ENCODE data around the gene UBE2M.
A peak's percentile ranks its signal among the peaks of the same experiment; 100 is the strongest.

Gene UBE2M

DNA sequence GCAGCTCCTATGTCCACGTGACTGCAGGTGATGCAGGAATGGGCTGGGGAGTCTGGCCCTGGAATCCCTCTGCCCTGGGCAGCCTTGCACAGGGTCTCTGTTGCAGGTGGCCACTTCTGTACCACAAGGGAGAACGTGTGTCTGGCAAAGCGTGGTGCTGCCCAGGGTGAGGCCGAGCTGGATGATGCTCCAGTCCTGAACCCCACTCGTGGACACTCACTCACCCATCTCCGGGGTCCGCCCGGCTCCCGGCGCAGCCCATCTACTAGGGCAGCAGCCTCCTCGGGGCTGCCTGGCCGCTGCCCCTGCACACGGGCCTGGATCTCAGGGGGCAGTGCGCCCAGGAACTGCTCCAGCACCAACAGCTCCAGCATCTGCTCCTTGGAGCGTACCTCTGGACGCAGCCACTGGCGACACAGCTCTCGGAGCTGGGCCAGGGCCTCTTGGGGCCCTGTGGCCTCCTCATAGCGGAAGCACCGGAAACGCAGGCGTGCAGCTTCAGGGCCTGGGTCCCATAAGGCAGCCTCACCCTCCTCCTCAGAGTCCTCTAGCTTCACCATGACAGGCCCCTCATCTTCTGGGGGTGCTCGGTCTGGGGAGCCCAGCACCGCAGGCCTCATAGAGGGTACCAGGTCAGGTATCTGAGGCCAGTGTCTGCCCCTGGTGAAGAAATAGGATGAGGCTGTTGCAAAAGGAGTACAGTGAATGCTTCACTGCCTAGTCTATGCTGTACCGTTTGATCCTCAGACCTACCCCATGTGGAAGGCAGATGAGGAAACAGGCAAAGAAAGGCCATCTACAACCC is 12.6 kb upstream of the UBE2M start:
- no peak for FAIRE-seq

DNA sequence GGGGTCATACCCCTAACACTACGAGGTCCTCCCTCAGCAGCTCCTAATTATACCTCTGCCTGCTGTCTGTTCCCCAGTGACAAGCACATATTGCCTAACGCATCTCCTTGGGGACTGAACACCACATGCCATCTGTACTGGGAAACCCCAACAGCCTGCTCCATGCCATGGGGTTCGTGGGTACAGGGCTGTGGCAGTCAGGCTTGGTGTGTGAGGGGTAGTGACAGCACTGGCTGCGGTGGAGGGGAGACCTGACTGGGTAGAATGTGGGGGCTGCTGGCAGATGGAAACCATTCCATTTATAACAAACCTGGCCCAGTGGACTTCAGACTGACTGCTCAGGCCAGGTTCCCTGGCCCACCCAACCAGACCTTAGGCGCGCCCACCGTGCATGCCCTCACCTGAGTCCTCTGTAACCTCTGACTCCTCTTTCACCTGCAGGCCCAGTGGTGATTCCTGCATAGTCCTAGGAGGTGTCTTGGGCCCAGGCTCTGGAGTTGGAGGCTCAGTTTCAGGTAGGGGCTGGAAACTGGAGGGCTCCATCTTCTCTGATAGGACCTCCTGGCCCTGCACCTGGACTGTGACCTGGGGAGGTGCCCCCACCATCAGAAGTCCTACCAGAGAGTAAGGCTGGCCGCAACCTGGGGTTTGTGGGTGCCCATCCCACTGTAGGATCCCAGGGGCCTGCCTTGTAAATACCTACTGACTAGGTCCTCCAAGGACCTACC is 11.7 kb upstream of the UBE2M start:
- FAIRE-seq: no peak

DNA sequence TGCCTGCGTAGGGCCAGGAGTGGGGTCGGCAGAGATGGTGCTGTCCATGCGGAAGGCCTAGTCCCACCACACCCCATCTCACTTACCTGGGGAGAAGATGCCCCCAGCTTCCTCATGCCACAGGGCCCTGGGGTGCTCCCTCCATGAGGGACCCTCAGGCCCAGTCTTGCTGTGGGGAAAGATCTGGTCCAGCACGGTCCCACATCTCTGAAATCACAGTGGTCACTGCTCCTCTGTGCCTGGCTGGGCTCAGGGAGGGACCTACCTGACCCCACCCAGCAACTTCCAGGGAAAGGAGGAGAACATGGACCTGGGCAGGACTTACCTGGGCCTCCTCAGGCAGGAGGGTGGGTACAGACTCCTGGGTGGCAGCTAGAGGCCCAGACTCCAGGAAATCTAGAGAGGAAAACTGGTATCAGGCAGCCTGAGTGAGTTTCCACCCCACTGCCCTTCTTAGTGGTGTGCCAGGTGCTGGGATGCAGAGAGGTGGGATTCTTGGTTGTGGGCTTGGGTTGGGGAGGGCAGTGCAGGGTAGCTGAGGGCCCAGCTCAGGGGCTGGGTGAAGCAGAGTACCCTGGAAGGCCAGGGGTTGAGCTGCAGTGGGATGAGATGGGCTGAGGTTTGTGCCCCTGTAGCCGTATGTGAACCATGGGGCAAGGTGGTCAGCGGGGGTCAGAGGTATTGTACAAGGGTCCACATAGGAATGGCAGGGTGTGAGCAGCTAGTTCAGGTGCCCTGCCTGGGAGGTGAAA is 11.0 kb upstream of the UBE2M start:
- no peak for FAIRE-seq

DNA sequence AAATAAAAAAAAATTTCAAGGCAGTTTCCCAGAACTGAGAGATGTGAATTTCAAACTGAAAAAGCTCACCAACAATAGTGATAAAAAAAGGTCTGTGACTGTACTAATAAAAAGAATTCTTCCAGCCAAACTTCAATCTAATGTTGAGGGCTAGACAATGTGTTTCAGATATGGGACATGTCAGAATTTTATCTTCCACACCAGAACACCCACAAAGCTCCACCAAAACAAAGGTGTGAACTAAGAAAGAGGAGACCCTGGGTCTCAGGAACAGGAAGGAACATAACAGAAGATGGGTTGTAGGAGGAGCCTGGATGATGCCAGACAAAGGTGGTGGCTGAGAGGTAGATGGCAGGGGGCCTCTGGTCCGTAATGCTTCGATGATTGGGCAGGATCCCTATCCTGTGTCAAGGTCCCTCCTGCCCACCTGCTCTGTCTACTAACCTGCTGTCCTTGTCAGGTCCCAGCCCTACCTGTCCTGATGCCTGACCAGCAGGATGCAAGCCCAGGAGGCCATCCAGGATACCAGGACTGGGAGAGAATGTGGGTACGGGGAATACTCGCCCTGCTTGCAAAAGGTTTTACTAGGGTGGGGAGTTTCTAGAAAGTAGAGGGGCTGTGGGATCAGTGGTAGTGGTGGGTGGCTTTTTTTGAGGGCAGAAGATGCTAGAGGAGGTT is 10.2 kb upstream of the UBE2M start:
- no peak for FAIRE-seq

DNA sequence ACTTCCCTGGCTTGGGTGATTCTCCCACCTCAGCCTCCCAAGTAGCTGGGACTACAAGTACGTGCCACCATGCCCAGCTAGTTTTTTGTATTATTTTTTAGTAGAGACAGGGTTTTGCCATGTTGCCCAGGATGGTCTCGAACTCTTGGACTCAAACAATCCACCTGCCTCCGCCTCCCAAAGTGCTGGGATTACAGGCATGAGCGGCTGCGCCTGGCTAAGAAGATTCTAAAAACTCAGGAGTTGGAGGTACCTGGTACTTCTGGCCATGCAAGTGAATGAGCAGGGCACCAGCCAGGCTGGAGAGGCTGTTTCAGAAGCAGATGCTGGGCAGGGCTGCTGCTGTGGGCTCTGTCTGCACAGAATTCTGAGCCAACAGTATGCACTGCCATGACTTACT is 8.6 kb upstream of the UBE2M start:
- FAIRE-seq: no peak

DNA sequence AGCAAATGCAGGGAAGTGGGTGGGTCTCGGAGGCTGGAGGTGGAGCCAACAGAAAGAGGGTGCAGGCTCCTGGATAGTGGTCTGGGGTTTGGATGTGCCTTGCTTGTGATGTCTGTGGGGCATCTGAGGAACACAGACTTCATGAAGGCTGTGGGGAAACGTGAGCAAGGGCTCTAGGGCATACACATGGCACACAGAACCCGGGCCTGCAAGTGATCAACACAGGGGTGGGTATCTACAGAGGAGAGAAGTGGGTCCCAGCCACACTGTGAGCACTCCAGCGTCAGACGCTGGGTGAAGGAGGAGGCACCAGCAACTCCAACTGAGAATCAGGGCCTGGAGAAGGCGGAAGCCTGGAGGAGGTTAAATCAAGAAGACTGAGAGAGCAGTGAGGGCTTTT is 5.4 kb upstream of the UBE2M start:
- FAIRE-seq: no peak

DNA sequence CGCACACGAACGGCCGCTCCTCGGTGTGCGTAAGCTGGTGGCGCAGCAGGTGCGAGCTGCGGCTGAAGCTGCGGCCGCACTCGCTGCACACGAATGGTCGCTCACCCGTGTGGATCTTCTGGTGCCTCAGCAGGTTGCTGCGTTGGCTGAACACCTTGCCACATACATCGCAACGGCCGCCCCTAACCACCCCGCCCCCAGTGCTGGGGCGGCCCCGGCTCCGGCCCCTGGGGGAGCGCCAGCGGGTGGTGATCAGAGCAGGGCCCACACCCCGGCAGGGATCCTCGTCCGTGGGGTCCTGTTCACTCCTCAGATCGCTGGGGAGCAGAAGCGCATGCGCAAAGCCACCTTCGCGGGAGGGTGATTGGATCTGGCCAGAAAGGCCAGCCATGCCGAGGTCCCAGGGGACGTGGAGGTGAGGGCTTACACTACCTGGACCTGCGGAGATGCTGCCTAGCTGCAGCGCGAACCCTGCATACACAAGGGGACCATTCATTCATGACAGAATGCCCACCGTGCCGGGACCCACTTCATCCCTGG is 4.7 kb upstream of the UBE2M start:
- FAIRE-seq: no peak

DNA sequence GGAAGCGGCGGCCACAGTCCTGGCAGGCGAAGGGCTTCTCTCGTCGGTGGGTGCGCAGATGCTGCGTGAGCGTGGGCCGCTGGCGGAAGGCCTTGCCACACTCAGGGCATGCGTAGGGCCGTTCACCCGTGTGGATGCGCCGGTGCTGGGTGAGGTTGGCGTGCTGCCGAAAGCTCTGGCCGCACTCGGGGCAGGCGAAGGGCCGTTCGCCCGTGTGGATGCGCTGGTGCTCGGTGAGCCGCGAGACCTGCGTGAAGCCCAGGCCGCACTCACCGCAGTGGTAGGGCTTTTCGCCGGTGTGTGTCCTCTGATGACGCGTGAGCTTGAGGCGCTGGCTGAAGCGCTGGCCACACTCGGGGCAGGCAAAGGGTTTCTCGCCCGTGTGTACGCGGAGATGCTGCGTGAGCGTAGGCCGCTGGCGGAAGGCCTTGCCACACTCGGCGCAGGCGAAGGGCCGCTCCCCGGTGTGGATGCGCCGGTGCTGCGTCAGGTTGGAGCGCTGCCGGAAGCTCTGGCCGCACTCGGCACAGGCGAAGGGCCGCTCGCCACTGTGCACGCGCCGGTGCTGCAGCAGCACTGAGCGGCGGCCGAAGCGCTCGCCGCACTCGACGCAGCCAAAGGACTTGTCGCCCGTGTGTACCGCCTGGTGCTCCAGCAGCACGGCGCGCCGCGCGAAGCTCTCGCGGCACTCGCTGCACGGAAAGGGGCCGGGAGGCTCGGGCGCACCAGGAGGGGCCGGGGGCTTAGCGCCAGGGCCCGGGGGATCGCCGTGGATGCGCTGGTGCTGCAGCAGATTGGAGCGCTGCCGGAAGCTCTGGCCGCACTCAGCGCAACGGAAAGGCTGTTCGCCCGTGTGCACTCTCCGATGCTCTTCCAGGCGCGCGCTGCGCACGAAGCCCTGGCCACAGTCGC is 4.0 kb upstream of the UBE2M start:
- FAIRE-seq: no peak

DNA sequence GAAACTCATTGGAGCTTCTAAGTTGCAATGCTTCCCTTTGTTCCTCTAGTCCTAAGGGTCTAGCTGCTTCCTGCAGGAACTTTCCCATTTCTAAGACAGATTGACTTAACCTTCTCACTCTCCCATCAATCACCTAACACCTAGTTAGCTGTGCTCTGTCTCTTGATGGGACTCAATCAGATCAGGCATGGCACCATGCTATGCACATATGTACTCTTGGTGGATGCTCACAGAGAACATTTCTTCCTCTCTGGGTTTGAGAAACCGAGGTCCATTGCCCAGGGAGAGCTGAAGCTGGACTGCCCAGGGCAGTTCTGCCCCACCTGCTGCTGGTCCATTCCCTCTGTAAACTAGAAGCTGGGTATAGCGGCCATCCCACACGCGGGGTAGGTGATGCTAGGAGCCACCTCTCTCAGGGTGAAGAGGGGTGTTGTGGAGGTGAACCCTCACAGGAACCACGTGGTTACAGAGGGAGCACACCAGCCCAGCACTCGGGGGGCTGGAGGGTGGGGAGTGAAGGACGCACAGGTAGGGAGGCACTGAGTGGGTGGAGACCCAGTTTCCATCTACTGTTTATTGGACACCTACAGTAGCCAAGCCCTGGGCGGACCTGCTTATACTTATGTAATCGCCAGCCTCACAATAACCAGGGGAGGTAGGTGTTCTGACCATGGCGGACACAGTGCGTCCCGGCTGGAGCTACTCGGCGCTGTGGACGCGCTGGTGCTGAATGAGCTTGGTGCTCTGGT is 3.1 kb upstream of the UBE2M start:
- no peak for FAIRE-seq

DNA sequence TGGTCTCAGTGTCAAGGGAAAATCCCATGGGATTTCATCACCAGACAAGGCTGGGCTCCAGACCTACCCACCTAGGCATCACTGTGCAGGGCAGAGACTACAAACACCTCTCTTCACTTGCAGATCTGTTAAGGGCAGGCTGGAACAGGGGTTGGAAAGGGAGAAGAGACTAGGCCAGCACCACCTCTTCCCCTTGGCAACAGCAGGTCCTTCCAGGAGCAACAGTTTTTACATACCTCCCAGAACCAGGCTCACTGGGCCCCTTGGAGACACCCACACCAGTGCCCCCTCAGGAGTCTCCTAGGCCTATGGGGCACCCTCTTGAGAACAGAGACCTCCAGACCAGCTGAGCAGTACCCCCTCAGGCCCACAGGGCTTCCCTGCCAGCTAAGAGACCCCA is 2.5 kb upstream of the UBE2M start:
- no peak for FAIRE-seq

DNA sequence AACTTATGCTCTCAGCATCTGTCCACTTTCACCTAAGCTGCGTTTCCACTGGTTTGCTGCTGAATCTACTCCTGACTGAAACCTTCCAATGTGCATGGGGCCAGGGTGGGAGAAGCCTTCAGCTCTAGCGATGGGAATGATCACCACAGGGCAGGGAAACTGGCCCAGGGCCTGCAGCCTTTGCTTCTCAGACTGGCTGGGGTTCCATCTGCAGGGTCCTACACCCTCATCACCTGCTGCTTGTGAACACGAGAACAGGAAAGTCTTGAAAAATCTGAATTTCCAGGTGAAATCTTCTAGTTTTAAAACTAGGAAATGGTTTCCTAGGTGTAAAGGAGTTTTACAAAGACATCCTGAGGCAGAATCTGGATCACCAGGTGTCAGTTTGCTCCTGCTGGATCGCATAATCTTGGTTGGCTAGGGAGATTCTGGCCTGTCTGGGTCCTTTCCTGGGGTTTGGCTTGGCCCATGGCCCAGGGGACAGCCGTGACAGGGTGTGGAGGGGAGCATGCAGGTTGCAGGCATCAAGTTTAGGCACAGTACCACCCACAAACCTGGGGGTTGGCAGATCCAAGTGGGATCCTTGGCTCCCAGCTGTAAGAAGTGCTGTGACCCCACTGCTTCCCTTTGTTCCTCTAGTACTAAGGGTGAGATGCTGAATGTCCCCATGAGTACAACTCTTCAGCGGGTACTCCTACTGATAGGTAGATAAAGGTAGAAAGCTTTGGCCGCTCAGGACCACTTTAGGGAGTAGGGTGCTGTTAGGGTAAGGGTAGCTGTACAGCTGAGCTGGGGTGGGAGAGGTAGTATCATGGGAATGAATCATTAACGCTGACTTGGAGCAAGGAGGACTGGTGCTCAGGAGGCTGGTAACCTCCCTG is 1.8 kb upstream of the UBE2M start:
- FAIRE-seq: no peak

DNA sequence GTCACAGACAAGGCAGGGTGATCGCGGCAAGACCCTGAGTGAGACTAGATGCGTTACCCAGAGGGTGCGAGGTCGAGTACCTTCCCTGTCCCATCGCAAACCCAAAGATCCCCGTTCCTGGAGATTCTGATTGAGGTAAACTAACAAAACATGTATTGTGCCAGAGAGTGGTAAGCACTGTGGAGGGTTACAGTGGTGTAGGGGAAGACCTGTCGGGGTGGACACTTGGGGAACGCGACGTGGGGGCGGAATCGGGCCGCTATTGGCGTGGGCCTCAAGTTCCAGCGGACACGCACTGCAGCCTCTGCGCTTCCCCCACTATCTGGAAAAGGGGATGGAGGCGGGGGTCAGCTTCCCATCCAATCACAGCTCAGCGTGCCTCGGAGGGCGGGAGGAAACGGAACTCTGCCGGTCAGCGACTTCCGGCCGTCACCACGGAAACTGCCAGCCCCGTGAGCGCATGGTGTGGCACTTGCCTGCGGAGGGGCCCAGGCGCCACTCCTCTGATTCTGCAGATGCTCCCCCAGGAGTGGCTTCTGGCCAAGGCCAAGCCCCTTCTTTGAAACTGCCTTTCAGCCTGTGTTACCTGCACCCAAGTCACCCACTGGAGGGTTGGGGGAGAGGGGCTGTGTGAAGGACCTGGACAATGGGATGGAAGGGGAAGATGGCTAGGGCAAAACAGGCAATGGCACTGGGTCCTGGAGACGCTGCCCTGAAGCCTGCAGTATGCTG is 1.0 kb upstream of the UBE2M start:
- peak; percentile 95 for FAIRE-seq

DNA sequence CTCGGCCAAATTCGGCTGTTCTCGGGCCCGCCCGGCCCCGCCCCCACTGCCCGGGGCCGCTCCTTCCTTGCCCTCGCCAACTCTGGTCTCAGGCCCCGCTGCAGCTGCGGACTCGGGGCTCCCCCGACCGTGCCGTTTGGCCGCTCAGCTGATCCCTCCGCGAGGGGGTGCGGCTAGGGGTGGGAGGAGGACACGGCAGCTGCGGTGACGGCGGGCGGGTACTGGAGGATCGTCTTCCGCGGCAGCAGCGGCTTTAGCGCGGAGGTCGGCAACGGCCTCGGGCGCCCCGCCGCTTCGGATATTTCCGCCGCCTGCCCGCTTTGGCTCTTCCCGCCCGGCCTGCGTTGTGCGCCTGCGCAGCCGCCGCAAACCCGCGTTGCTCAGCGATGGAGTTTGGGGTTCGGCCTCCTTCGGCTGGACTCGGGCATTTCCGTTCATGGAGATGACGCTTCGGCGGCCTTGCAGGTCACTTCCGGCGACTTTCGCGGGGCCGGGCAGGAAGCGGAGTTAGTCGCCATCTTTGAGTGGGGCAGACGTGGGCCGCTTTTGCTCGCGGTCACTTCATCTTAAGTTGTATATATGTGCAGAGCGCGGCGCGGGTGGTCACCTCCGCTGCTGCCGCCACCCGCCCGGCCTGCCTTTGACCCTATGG is 338 bp upstream of the UBE2M start:
- peak; percentile 98 for FAIRE-seq

DNA sequence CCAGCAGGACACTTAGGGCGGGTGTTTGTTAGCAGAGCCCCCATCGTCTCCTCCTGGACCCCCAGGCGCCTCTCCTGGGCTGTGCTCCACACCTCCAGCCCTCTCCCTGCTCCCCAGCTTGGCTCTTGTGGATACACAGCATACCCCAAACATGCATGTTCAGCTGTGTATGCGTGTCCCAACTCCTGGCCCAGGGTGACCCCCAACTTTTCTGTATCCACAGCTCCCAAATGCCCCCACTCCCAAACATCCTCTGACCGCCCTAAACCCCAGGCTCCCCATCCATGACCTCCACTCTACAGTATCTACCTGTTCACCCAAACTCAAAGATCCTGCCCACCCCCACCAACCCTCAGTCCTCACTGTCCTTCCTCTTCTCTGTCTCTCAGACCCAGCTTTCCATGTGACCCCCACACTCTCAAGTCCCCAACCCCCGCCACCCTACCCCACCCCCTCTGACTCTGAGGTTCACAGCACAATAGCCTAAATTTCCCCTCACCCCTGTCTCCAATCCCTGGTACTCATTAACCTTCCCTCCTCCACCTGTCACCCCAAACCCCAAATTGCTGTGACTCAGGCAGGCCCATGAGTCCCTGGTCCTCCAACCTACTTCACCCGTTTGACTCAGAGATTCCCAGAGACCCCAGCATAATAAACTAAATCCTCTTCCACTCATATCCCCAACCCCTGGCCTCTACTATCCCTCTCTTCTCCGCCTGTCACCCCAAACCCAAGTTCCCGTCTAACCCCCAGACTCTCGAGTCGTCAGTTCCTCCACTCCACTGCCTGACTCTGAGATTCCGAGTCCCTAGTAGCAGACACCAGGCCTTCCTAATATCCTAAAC is 968 bp downstream of the UBE2M start:
- no peak for FAIRE-seq

DNA sequence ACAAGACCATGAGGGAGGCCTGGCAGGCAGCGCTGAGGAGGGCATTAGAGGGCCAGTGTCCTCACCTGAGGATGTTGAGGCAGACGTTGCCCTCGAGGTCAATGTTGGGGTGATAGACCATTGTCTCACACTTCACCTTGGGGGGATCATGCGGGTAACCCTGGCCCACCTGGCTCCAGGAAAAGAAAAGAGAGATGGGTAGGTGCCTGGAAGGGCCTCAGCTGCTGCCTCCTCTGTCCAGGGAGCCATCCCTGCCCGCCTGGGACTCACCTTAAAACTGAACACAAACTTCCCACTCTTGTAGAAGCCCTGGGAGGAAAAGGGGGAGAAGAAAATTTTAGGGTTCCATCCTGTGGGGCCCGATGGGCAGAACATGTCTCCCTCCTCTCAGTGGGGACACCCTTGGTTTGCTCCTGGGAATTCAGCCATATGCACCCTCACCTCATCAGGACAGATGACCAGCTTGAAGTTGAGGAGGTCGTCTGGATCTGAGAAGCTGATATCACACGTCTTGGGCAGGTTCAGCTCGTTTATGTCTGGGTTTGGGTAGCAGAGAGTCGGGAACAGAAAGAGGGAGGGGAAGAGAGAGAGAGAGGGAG is 1.7 kb downstream of the UBE2M start:
- FAIRE-seq: no peak

DNA sequence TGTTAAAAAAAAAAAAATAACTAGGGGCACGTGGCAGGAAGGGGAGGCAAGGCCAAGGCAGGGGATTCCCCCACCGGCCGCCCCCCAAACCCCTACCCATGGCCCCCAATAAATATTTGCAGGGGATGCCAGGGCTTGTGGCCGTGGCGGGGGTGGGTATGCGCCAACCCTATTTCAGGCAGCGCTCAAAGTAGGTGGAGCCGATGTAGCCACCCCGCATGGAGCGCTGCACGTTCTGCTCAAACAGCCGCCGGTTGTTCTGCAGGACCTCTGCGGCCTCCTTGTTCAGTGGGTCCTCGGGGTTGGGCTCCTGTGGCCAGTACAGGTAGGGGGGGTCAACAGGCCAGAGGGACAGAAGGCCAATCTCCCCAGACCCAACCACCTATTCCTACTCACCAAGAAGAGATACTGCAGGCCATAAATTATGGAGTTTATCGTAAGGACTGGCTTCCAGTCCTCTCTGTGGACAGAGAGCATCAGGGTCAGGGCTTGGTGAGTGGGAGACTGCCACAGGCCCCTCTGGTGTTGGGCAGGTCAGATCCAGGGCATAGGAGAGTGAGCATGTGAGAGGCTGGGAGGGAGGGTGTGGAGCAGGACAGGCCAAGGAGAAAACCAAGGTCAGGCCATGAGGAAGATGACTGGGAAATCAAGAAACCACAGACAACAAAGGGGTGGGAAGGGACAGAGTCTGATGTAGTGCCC is 2.3 kb downstream of the UBE2M start:
- no peak for FAIRE-seq

All from G401.6 (cell line).